GM19468 (cell line): ENCODE results near the gene NEFH.
"Not testable (repeated sequence)": the region's sequence is repeated elsewhere in the genome, so short reads cannot be mapped to it uniquely, and the experiment has no call there.

Source experiments
- ATAC-seq: cut with Tn5 transposase; IDR thresholded peaks from one replicate; pipeline ENCODE4 v1.9.1; 2021; ENCODE audit warnings: mild to moderate bottlenecking, moderate library complexity, moderate number of reproducible peaks; ENCODE audit not compliant: unreplicated experiment; ENCODE audit errors: extremely low read depth

NEFH gene

GRCh38 chr22:29479417-29480261, at the start of gene NEFH:
TSS of gene NEFH (plus strand) at chr22:29480218. CDS start at chr22:29480263, 45 bp downstream.
- no peak for ATAC-seq

- ATAC-seq = no peak
These were observed 48.0 kb upstream of the NEFH start for GRCh38 chr22:29431986-29432385.

GRCh38 chr22:29433856-29434255, 46.2 kb upstream of the NEFH start:
- ATAC-seq = no peak

- no peak for ATAC-seq
These were observed 45.7 kb upstream of the NEFH start for GRCh38 chr22:29434288-29434687.

- ATAC-seq = no peak
These were observed 44.5 kb upstream of the NEFH start for GRCh38 chr22:29435236-29436136.

GRCh38 chr22:29438283-29438682, 41.7 kb upstream of the NEFH start, which contains the start of gene RFPL1:
TSS of gene RFPL1 (plus strand) at chr22:29438583.
- not testable (repeated sequence) for ATAC-seq

GRCh38 chr22:29442976-29443375, 37.0 kb upstream of the NEFH start:
- no peak for ATAC-seq

- ATAC-seq = no peak
These were observed 36.6 kb upstream of the NEFH start for GRCh38 chr22:29443452-29443851.

- no peak for ATAC-seq
These were observed 35.9 kb upstream of the NEFH start for GRCh38 chr22:29443861-29444792.

- ATAC-seq = no peak
These were observed 34.5 kb upstream of the NEFH start for GRCh38 chr22:29445508-29445907.

GRCh38 chr22:29447906-29448305, 32.1 kb upstream of the NEFH start:
- ATAC-seq = no peak

GRCh38 chr22:29449296-29449875, 30.6 kb upstream of the NEFH start:
- no peak for ATAC-seq

- no peak for ATAC-seq
These were observed 29.8 kb upstream of the NEFH start for GRCh38 chr22:29450222-29450621.

GRCh38 chr22:29451863-29452262, 28.2 kb upstream of the NEFH start:
- ATAC-seq = no peak

- ATAC-seq = no peak
These were observed 25.7 kb upstream of the NEFH start for GRCh38 chr22:29454276-29454675.

GRCh38 chr22:29456211-29456671, 23.8 kb upstream of the NEFH start:
- ATAC-seq = no peak

GRCh38 chr22:29457730-29458129, 22.3 kb upstream of the NEFH start:
- ATAC-seq = no peak

- no peak for ATAC-seq
These were observed 21.5 kb upstream of the NEFH start for GRCh38 chr22:29458551-29458950.

GRCh38 chr22:29459773-29460172, 20.2 kb upstream of the NEFH start:
- ATAC-seq = no peak
